Epithelial cell of prostate (primary cell): ENCODE measurements around the gene ASXL2.
A peak's percentile ranks its signal among the peaks of the same experiment; 100 is the strongest.
"Not testable (repeated sequence)": the region's sequence is repeated elsewhere in the genome, so short reads cannot be mapped to it uniquely, and the experiment has no call there.

Experiments
- DNase-seq: peaks from one replicate; pipeline ENCODE4 v3.0.0-alpha.2; 2011; ENCODE audit warnings: low read depth, low spot score
- H3K27ac ChIP-seq: fragments of 450-650 bp; 2 replicates; pipeline ENCODE4 v1.5.1; 2017; ENCODE audit warnings: mild to moderate bottlenecking

ASXL2 gene

DNA sequence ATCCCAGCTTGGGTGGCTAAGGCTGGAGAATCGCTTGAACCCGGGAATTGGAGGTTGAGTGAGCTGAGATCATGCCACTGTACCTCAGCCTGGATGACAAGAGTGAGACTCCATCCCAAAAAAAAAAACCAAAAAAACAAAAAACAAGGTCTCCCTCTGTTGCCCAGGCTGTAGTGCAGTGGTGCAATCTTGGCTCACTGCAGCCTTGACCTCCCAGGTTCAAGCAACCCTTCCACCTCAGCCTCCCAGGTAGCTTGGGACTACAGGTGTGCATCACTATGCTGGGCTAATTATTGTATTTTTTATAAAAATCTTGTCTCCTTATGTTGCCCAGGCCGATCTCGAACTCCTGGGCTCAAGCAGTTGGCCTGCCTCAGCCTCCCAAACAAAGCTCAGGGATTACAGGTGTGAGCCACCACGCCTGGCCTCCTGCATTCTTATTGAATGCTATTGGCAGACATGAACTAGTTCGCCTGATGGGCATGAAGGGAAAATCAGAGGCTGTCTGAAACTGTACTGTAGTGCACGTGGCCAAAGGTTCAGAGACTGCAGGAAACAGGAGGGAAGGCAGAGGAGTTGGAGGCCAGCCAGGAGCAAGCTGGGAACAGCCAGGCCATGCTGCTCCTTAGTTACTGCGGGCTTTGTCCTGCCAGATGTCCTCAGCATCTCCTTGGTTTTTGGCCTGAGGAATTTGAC lies 16.0 kb upstream of the ASXL2 start:
- no peak for DNase-seq
- H3K27ac ChIP-seq = no peak overlapping the region

DNA sequence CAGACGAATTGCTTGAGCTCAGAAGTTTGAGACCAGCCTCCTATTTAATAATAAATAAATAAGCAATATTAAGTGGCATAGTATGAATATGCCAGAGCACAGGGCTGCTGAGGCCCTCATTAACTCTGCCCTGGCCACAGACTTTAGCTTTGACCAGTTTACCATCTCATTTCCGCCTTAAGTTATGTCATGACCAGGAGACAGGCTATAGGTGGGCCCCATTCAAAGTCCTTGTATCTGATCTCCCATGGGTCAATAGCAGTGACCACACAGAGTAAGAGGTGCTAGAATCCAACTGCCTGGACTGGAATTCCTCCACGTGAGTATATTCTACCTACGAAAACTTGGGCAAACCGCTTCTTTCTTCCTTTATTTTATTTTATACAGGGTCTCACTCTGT lies 13.4 kb upstream of the ASXL2 start:
- H3K27ac ChIP-seq = no peak overlapping the region
- no peak for DNase-seq

DNA sequence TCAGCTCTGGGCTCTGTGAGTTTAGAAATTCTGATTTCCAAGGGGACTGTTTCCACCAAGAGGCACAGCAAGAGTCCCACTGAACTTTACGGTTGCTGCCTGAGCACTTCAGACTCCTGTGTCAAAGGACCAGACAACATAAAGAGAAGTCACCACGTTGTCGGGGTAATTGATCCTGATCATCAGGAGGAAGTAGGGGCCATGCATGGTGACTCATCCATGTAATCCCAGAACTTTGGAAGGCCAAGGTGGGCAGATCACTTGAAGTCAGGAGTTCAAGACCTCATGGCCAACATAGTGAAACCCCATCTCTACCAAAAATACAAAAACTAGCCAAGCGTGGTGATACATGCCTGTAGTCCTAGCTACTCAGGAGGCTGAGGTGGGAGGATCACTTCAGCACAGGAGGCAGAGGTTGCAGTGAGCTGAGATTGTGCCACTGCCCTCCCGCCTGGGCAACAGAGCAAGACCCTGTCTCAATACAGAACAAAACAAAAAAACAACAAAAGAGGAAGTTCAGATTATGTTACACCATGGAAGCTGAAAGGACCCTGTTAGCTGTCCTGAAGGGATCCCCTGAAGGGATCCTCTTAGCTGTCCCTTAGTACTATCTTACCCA lies 9.4 kb upstream of the ASXL2 start:
- no peak for DNase-seq

DNA sequence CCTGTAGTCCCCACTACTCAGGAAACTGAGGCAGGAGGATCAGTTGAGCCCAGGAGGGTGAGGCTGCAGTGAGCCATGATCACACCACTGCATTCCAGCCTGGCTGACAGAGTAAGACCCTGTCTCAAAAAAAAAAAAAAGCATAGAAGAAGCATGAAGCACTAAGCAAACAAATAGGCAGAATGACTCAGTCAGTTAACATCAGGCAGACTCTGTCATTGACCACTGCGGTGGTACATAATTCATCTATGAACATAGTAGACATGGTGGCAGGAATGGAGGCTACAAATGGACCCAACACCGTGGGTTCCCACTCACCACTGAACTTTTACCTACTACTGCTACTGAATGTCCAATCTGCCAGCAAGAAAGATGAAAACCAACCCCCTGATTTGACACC lies 7.6 kb upstream of the ASXL2 start:
- peak overlapping the region; percentile 34 for H3K27ac ChIP-seq
- peak; percentile 80 for DNase-seq

More for the DNA sequence above, 9.4 kb upstream of the ASXL2 start:
- no peak overlapping the region for H3K27ac ChIP-seq

DNA sequence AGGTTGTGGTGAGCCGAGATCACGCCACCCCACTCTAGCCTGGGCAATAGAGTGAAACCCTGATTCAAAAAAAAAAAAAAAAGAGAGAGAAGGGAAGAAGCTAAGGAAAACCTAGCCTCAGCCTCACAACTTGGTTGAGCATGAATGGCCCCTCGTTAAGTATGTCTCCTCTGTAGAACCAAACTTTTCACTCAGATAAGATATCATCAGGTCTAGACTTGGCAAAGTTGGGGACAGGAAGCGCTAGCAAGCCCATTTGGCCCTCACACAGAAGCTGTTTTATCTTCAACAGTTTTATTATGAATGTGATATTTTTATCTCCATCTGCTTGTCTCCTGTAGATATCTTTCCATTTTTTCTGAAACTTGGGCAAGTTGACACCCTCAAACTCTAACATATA lies 3.5 kb upstream of the ASXL2 start:
- no peak overlapping the region for H3K27ac ChIP-seq
- DNase-seq = no peak

DNA sequence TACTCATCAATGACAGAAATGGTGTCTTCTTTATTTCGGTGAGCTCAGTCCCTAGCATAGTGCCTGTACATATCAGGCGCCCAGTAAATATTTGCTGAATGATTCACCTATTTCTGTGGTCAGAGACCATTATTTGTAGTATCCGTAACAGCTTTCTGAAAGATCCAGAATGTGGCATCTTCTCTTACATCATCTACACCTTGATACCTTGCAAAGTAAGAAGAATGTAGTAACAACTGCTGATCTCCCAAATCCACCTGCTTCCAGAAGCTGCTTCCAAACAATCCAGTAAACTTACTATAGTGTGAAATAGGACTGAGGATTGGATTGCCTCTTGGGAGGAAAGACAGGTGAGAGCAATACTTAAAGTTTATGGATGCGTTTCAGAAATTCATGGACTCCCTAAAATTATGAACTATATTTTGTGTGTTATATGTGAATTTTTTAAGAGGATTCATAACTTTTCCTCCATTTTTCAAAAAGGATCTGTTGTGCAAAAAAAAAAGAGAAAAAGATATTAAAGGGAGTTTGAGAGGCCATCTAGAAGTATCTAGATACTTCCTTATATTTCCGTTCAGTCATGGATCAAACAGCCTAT lies 945 bp upstream of the ASXL2 start:
- peak overlapping the region; percentile 92 for H3K27ac ChIP-seq
- DNase-seq = peak; percentile 68

DNA sequence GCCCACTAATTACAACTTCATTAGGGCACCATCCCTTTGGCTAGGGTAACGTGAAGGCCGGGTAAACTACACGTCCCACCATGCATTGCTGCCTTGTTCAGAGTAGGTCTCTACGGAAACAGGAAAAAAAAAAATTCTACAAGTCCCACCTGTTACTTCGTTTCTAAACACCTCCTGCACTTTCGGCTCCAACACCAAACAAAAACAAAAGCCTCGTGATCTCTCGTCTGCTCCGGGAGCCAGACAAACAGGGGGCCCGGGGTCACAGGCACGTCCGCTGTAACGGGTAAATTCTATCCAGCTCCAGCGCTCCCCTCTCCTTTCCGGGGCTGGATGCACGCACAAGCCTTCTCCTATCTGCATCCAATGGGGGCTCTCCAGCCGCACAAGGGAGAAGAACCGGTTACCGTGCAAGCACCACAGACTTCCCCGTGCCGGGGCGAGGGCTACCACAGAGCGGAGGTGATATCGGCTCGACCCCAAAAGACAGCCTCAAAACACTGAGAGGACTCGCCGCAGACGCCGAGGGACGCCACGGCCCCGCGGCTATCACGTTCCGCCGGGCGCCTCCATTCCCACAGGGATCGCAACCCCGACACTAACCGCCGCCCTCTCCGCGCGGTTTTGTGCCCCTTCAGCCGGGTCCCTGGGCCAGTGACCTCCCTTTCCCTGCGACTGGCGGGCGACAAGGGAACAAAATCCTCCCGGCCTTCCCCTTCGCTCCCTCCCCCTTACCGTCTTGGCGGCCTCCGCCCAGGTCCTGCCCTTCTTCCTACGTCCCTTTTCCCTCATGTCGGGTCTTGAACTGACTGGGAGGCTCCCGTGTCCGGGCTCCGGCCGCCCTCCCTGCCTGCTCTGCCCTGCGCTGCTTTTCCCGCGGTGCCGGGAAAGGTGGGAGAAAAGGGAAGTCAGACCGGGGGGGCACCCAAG lies 591 bp downstream of the ASXL2 start:
- peak overlapping the region; percentile 92 for H3K27ac ChIP-seq
- DNase-seq = no peak

DNA sequence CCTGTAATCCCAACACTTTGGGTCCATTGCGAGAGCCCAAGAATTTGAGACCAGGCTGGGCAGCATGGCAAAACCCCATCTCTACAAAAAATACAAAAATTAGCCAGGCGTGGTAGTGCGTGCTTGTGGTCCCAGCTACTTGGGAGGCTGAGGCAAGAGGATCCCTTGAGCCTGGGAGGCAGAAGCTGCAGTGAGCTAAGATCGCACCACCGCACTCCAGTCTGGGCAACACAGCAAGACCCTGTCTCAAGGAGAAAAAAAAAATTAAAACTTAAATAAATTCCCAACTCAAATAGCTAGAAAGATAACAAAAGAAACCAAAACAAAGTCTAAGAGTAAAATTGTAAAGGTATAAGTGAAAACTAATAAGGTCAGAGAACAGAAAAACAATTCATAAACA lies 6.2 kb downstream of the ASXL2 start:
- no peak for DNase-seq
- no peak overlapping the region for H3K27ac ChIP-seq

DNA sequence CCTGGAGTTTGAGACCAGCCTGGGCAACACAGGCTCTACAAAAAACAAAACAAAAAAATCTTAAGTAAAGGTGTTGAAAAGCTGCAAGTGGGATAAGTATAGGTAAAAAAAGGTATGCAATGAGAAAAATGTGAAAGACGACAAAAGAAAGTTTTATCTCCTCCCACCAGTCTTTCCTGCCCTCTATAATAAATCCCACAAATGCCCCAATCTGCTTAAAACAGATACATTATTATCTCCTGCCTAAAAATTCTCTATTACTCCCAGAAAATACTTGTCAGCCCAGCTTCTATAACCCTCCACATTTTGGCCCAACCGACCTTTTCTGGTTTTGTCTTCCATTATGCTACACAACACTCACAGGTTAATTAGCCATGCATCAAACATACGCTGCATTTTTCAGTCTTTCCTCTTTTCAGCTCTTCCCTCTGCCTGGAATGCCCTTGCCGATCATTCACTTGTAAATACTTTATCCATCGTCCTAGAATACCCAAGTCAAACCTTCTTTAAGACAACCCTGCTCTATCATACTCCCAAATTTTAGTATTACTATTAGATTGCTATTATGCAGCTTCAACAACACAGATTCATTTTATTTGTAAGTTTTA lies 10.8 kb downstream of the ASXL2 start:
- no peak overlapping the region for H3K27ac ChIP-seq
- no peak for DNase-seq

DNA sequence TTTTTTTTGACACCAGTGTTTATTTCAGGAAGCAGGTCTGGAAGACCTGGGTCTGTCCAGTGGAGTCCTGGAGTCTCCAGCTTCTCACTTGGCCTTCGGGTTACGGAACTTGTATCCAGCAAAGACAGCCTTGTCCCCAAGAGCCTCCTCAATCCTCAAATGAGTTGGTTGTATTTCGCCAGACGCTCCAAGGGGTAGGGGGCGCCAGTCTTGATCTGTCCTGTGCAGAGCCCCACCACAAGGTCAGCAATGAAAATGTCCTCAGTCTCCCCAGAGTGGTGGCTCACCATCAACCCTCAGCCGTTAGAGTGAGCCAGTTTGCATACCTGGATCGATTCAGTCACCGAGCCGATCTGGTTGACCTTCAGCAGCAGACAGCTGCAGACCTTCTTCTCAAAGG lies 21.9 kb downstream of the ASXL2 start:
- H3K27ac ChIP-seq = no peak overlapping the region
- DNase-seq = no peak

DNA sequence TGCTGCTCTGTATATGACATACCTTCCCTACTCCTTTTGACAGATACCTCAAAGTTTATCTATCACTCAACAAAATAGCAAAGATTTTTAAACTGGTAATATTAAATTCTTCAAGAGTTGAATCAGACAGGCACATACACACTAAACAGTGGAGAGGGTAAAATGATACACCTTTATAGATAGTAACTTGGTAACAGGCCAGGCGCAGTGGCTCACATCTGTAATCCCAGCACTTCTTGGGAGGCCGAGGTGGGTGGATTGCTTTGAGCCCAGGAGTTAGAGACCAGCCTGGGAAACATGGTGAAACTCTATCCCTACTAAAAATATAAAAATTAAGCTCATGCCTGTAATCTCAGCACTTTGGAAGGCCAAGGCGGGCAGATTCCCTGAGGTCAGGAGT lies 23.2 kb downstream of the ASXL2 start:
- DNase-seq = no peak
- H3K27ac ChIP-seq = no peak overlapping the region

DNA sequence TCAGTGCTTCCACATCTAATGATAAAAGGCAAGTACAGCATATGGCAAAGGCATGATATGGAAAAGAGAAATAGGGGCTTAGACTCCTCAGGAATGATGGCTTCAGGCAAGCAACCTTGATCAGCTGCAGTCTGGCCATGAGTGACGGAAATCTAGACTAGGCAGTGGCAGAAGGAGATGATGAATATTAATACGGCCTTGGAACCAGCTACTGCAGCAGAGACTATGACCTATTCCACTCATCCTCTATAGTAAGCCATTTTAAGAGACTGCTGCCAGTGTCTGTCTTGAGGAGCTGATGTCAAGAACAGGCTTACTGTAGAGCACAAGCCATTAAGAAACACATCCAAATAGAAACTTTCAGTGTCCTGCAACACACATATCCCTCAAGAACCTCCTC lies 23.7 kb downstream of the ASXL2 start:
- no peak for DNase-seq
- H3K27ac ChIP-seq = no peak overlapping the region

DNA sequence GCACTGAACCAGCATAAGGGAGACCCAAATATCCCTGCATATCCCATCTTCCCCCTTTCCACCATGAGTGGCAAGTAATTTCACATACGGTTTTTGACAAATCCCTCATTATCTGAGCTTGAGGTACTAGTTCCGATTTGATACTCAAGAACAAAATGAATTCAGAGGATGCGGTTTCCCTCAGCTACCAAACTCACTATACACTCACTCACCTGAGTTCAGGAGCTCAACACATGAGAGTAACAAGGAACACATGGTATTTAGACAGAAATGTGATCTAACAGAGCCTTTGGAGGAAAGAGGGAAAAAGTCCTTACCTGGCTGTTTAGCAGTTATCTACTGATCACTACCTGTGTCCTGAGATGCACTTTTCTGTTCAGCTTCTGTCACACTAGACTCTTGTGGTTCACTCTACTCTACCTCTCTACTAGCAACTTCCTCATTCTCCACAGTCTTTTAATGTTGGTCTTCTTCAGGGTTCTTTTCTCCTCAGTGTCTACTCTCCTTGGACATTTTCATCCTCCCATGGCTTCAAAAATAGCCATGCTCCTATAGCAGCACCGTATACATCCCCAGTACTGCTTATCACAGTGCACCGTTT lies 25.1 kb downstream of the ASXL2 start:
- peak overlapping the region; percentile 47 for H3K27ac ChIP-seq
- no peak for DNase-seq

DNA sequence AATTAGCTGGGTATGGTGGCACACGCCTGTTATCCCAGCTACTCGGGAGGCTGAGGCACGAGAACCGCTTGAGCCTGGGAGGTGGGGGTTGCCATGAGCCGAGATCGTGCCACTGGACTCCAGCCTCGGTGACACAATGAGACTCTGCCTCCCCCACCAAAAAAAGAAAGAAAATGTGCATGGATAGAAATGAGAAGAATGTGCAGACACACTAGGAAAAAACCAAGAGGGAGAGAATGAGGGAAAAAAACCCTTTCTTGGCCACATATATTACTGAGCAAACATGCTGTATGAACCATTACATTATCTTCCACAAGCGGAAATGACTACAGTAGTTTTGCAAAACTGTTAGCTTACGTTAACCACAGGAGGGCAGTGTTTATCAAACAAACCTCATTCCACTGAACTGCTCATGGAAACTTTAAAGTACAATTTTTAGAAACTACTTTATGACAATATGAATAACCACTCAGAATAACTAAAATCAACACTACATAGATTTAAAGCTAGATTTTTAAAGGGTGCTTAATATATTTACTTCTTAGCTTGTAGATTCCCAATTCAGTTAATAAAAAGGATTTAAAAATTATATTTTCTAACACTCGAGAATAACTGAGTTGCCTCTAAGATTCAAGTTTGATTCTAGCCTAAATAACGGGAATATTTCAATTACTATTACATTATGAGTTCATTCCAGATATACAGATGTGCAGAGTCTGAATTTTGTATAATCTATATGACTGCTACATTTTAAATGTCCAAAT lies 26.4 kb downstream of the ASXL2 start:
- peak overlapping the region; percentile 47 for H3K27ac ChIP-seq

DNA sequence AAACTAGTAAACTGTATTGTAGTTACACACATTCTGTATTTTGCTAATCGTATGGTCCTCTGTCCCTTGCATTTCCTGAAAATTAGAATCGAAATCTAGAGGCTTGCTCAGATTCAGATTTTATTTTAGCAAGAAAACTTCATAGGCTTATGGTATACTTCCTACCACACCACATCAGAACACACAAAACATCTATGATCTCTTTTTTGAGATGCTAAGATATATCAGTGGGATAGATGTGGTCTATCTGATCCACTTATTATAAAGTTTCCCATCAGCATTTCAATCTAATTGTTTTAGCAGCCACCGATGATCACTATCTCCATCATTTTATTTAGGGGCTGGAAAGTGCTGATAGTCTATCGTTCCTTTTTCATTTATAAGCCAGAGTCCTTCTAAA lies 27.9 kb downstream of the ASXL2 start:
- not testable (repeated sequence) for DNase-seq, H3K27ac ChIP-seq

More for the DNA sequence above, 26.4 kb downstream of the ASXL2 start:
- peak; percentile 18 for DNase-seq

DNA sequence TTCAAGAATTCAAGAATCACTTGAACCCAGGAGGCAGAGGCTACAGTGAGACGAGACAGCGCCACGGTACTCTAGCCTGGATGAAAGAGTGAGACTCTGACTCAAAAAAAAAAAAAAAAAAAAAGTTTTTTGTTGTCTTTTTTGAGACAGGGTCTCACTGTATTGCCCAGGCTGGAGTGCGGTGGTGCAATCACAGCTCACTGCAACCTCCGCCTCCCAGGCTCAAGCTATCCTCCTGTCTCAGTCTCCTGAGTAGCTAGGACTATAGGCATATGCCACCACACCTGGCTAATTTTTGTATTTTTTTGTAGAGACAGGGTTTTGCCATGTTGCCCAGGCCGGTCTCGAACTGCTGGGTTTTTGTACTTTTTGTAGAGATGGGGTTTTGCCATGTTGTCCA lies 28.9 kb downstream of the ASXL2 start:
- not testable (repeated sequence) for H3K27ac ChIP-seq, DNase-seq

DNA sequence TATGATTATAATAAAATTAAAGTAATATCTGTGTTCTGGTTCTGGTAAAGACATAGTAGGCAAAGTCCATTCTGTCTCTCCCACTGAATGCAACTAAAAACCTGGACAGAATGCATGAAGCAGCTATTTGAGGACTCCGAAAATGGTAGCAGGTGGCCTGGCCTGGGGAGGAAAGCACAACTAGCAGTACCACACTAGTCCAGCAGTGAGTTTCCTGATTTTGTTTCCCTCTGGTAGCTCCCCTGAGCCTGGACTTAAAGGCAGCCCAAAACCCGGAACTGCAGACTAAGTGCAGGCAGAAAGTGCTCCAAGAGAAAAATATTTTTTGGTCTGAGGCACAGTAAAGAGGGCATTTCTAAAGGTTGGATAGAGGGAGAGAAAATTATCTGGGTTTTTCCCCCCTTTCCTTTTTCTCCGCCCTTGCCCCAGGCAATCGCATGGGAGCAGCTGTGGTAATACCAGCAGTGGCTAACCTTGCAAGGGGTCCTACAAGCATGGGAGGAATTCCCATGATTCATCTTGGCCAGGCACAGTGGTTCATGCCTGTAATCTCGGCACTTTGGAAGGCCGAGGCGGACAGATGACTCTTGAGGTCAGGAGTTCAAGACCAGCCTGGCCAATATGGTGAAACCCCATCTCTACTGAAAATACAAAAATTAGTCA lies 32.3 kb downstream of the ASXL2 start:
- no peak for DNase-seq
- no peak overlapping the region for H3K27ac ChIP-seq

DNA sequence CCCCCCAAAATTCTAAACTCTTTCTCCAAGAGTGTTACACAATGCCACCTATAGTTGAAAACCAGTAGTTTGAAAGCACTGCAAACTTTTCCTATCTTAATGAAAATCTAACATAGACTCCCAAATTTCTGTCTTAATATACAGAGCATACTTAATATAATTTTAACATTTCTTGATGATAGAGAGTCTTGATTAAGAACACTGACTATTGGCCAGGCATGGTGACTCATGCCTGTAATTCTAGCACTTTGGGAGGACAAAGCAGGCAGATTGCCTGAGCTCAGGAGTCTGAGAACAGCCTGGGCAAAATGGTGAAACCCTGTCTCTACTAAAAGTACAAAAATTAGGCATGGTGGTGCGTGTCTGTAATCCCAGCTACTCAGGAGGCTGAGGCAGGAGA lies 34.2 kb downstream of the ASXL2 start:
- no peak for DNase-seq
- no peak overlapping the region for H3K27ac ChIP-seq

DNA sequence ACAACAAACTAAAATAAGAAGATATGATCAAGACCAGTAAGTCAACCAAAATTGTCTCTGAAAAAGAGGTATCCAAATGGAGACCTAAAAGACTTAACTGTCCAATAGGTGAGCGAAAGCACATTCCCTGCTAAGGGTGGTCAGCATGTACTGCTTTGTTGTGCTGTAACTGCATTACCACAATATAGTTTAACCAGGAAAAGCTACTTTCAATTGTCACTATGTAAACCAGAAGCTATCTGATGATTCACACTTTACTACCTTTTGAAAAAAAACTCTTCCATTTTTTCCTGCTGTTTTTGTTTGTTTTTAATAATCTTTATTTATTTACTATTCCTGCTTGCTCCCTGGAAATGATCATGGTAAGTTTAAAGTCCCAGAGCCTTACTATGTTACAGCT lies 36.1 kb downstream of the ASXL2 start:
- DNase-seq = no peak
- H3K27ac ChIP-seq = no peak overlapping the region
